H1 (cell line): Measurements from ENCODE around the gene BRCA2.
A peak's percentile ranks its signal among the peaks of the same experiment; 100 is the strongest.

ENCODE experiments used
- BRCA1 ChIP-seq: IDR thresholded peaks from 2 replicates; pipeline ENCODE4 v1.6.1; 2012; ENCODE audit warnings: low read depth, low read length, improper control_type of control experiment
- CTCF ChIP-seq, 3 experiments: IDR thresholded peaks; 1 replicate in 2 of 3; 2 replicates in 1 of 3; pipeline versions ENCODE4 v1.5.1 to v1.6.1; 2011; ENCODE audit warnings: low read length in 3 of 3, mild to moderate bottlenecking in 3 of 3, inconsistent platforms in 2 of 3, low read depth in 1 of 3, moderate library complexity in 1 of 3; ENCODE audit not compliant: insufficient read depth in 1 of 3; ENCODE audit errors: control extremely low read depth in 1 of 3
- FOSL1 ChIP-seq: IDR thresholded peaks from 2 replicates; pipeline ENCODE4 v1.6.1; 2011; ENCODE audit warnings: mild to moderate bottlenecking, low read depth, low read length, moderate library complexity; ENCODE audit not compliant: insufficient read depth
- HDAC2 ChIP-seq, 2 experiments: fragments of 300-600 bp in 1 of 2; sonication (generic) in 1 of 2; IDR thresholded peaks; 2 replicates each; pipeline ENCODE4 v1.6.1; 2011 to 2012; ENCODE audit warnings: low read depth in 2 of 2, low read length in 2 of 2, mild to moderate bottlenecking in 2 of 2, moderate library complexity in 2 of 2, borderline replicate concordance in 1 of 2, inconsistent platforms in 1 of 2
- KDM1A ChIP-seq: fragments of 200-600, 300-600 bp; sonication (generic); IDR thresholded peaks from 2 replicates; pipeline ENCODE4 v1.7.1; 2016; ENCODE audit warnings: mild to moderate bottlenecking, low read length, borderline replicate concordance

DNA sequence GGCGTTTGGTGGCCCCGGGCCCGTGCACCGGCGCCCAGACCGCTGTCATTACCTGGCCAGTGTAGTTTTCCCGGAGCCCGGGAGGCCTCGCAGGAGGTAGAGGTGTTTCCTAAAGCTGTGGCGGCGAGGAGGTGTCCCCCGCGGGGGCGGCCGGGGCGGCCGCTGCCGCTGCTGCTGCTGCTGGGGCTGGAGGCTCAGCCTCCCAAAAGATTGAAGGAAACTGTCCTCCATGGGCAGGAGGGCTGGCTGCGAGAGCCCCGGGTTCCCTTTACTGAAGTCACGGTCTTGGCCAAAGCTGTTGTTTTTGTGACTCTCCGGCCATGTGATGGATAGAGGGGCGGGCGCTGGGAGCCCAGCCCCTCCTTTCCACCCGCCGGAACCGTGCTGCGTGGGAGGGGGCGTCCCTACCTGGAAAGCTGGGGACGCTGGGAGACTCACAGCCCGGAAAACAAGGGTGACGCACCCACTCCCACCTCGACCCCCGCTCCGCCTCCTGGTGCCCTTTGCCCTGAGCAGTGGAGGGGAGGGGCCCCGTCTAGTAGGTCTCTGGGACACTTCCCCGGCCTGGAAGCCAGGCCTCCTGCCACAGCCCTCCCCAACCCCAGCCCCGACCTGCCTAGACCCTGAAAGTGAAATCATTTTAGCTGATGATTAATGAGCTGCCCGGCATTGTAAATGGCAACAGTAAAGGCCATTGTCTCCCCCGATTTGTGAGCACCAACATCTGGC, 112.7 kb downstream of the BRCA2 start, which contains the start of gene N4BP2L1:
- TF ChIP-seq BRCA1 (no peak), FOSL1 (no peak), KDM1A (no peak), HDAC2 (IDR thresholded peaks at IDR 0.05; ENCODE audit: borderline replicate concordance in 1 of 2, low read depth in 2 of 2, low read length in 2 of 2) (peak in 1 of 2 experiments; percentile 25; a peak in 1 of 4 replicates), CTCF (IDR thresholded peaks at IDR 0.05; ENCODE audit: control extremely low read depth in 1 of 3, insufficient read depth in 1 of 3, low read depth in 1 of 3, low read length in 3 of 3) (no peak)
